Fibroblast of skin of back (primary cell): ENCODE data around the gene PDZD7.

ENCODE experiments used
- DNase-seq: peaks from one replicate; pipeline ENCODE4 v3.0.0-alpha.2; 2013

PDZD7 gene

GRCh38 chr10:101018118-101018599 is 12.8 kb downstream of the PDZD7 start:
- no peak for DNase-seq

- DNase-seq = no peak
These were observed 14.1 kb downstream of the PDZD7 start for GRCh38 chr10:101016814-101017213.

DNA sequence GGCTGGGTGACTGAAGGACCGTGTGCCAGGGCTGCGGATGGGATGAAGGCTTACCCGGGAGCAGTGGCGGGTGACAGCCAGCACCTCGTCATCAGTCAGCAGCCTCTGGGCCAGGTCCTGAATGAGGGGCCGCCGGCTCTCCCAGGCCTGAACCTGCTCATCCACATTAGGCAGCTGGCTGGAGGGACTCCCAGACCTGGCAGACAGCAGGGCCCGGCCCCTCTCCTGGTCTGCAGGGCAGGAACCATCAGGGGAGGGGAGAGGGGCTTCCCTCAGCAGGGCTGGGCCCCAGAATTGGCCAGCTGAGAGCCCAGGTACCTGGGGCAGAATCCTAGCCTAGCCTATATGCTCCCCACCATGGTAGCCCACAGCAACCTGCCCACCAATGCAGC is 15.4 kb downstream of the PDZD7 start:
- DNase-seq = no peak

- peak; percentile 94 for DNase-seq
These were observed 15.9 kb downstream of the PDZD7 start for GRCh38 chr10:101014966-101015581.

GRCh38 chr10:101014230-101014884 is 16.6 kb downstream of the PDZD7 start:
- peak; percentile 60 for DNase-seq

GRCh38 chr10:101013365-101013825 is 17.5 kb downstream of the PDZD7 start:
- no peak for DNase-seq

DNA sequence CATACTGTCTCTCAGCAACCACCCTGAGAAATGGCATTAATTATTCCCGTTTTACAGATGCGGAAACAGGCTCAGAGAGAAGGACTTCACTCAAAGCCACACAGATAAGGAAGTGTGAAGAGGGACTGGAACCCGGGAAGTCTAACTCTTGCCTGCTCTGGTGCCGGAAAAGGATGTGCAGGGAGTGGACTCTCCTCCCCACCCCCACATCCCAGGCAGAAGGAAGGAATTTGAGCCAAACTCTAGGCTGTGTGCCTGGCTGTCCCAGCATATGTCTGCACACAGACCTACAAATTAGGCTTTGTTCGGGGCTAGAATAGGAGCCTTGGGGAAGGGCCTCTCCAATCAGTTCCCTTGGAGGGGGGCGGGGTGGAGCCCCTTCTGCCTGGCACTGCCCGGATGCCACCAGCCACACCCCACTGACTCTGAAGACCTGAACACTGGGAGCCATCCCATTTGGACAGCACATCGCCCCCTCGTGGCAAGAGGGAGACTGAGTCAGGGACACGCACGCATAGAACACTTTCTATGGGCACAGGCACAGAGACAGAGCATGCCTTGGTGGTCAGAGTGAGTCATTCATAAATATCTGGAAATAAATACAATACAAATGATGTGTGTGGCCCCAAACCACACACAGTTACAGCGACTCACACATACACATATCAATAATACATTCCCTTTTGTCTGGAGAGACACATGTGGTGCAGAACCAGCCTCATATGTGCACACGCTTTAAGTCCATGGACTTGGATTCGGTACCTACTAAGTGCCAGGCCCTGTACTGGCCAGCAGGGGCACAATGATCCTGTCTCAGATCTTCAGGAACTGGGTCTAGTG is 18.2 kb downstream of the PDZD7 start:
- peak; percentile 96 for DNase-seq

GRCh38 chr10:101011517-101012423 is 19.2 kb downstream of the PDZD7 start:
- peak; percentile 38 for DNase-seq

GRCh38 chr10:101010329-101010728 is 20.6 kb downstream of the PDZD7 start:
- DNase-seq = no peak

GRCh38 chr10:101008823-101009423 is 22.0 kb downstream of the PDZD7 start:
- DNase-seq = no peak

GRCh38 chr10:101007915-101008822 is 22.8 kb downstream of the PDZD7 start:
- peak; percentile 60 for DNase-seq

- DNase-seq = no peak
These were observed 23.7 kb downstream of the PDZD7 start for GRCh38 chr10:101007099-101007711.

- DNase-seq = no peak
These were observed 24.3 kb downstream of the PDZD7 start for GRCh38 chr10:101006593-101007098.

GRCh38 chr10:101005869-101006567 is 24.9 kb downstream of the PDZD7 start:
- no peak for DNase-seq

DNA sequence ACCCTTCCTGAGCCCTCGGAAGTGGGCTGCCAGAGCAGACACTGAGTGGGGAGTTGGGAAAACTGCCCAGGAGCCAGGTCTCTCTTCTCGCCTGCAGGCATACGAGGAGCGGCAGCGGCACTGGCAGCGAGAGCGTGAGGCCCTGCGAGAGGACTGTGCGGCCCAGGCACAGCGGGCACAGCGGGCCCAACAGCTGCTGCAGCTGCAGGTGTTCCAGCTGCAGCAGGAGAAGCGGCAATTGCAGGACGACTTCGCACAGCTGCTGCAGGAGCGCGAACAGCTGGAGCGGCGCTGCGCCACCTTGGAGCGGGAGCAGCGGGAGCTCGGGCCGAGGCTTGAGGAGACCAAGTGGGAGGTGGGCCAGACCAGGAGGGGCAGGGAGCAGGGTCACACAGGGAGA is 25.6 kb downstream of the PDZD7 start:
- DNase-seq = no peak

GRCh38 chr10:101003639-101004206 is 27.2 kb downstream of the PDZD7 start:
- no peak for DNase-seq

GRCh38 chr10:101002456-101002855 is 28.5 kb downstream of the PDZD7 start:
- DNase-seq = no peak

GRCh38 chr10:101001659-101002035 is 29.3 kb downstream of the PDZD7 start:
- DNase-seq = no peak
